Transverse colon (tissue), 4 donors: ENCODE measurements around the gene APBA1. TPM values are rescaled to one million over a fixed set of nuclear protein-coding genes. Genes with fewer than 3 reads are reported as not detected.

Experiments used
- DNase-seq: peaks from one replicate; pipeline ENCODE4 v3.0.0-alpha.2; 2019
- H3K27ac ChIP-seq, 4 donors: fragments of 200-600 bp; sonication (generic); 2 replicates each; pipeline ENCODE4 v1.5.1; 2016 to 2018; ENCODE audit warnings: inconsistent platforms in 4 of 4
- H3K27me3 ChIP-seq: fragments of 200-600 bp; sonication (generic); 2 replicates; pipeline ENCODE4 v1.5.1; 2017; ENCODE audit warnings: inconsistent platforms
- H3K36me3 ChIP-seq, 4 donors: fragments of 200-600 bp; sonication (generic); 2 replicates each; pipeline ENCODE4 v1.5.1; 2017 to 2019; ENCODE audit warnings: inconsistent platforms in 4 of 4
- H3K4me1 ChIP-seq, 4 donors: fragments of 200-600 bp; sonication (generic); 2 replicates each; pipeline ENCODE4 v1.5.1; 2017 to 2020; ENCODE audit warnings: inconsistent platforms in 4 of 4
- H3K4me3 ChIP-seq, 4 donors: fragments of 200-600 bp; sonication (generic); 1 replicate in 1 of 4; 2 replicates in 3 of 4; pipeline versions ENCODE4 v1.5.1 to v1.6.1; 2017 to 2019; ENCODE audit warnings: inconsistent platforms in 4 of 4
- H3K9me3 ChIP-seq, 2 donors: fragments of 200-600 bp; sonication (generic); 2 replicates each; pipeline ENCODE4 v1.5.1; 2017 to 2019; ENCODE audit warnings: inconsistent platforms in 2 of 2
- CTCF ChIP-seq, 5 experiments: fragments of 200-600 bp in 3 of 5; fragments of 450-650 bp in 2 of 5; sonication (generic) in 3 of 5; IDR thresholded peaks; 1 replicate in 2 of 5; 2 replicates in 3 of 5; pipeline ENCODE4 v1.5.1; 2016 to 2017; ENCODE audit warnings: antibody characterized with exemption in 5 of 5, inconsistent platforms in 3 of 5, mild to moderate bottlenecking in 2 of 5, moderate library complexity in 1 of 5
- EP300 ChIP-seq: sonication (generic); formaldehyde crosslinking; IDR thresholded peaks from one replicate; pipeline ENCODE4 v1.6.1; 2017; ENCODE audit warnings: antibody characterized with exemption, low read depth
- POLR2A ChIP-seq: fragments of 450-650 bp; IDR thresholded peaks from one replicate; pipeline ENCODE4 v1.6.1; 2016; ENCODE audit warnings: antibody characterized with exemption, mild to moderate bottlenecking, moderate library complexity
- POLR2AphosphoS5 ChIP-seq, 3 donors: sonication (generic); formaldehyde crosslinking; IDR thresholded peaks; one replicate each; pipeline ENCODE4 v1.6.1; 2016; ENCODE audit warnings: antibody characterized with exemption in 3 of 3
- WGBS, 2 donors: methylation state at CpG; one replicate each; pipeline ENCODE4 v1.1.5; 2018; ENCODE audit warnings: low coverage in 1 of 2; 5-methylcytosine and 5-hydroxymethylcytosine counted together
- in situ Hi-C, 4 donors: fragments of 200-750 bp; cut with MboI; loops; one replicate each; pipeline versions ENCODE4 v1.15.0 to v1.15.1; 2017; ENCODE audit warnings: low sequenced_read_pairs in 3 of 4, low pct_ligation_motif_present in 1 of 4, low pct_unique_long_range_greater_than_20kb in 1 of 4
- intact Hi-C: fragments of 100-400 bp; cut with DNase I; formaldehyde crosslinking; loops from one replicate; pipeline ENCODE4 v1.15.1; 2023; ENCODE audit warnings: low total_unique reads
- total RNA-seq, 4 donors: library from RNA; depleted of rRNA; stranded (reverse); fragments of >200 nt; gene quantifications; one replicate each; pipeline ENCODE4 v1.1.0, GENCODE V29; 2016

Gene APBA1
- total RNA-seq, 4 donors from 2014 or later: 7.6 to 11.6 (median 10.2) TPM

GRCh38 chr9:69513141-69513820, 158.9 kb downstream of the APBA1 start:
- H3K4me1 ChIP-seq: no peaks in the 10 kb centered on the region
- no peaks in the 10 kb centered on the region for H3K27me3 ChIP-seq
- H3K4me3 ChIP-seq: no peak overlapping the region
- peaks cover 0 to 7% (median 0%) of the 10 kb centered on the region in 4 donors for H3K36me3 ChIP-seq
- no peak overlapping the region for H3K27ac ChIP-seq
- no peaks in the 10 kb centered on the region for H3K9me3 ChIP-seq
- WGBS, 2 donors: 81% methylated on average over 3 of the region's 3 CpGs
- TF ChIP-seq POLR2AphosphoS5 (IDR thresholded peaks at IDR 0.05) (no peak), CTCF (IDR thresholded peaks at IDR 0.05) (no peak), POLR2A (no peak), EP300 (no peak)
- no peak for DNase-seq
- intact Hi-C loops (no loop called here), in situ Hi-C loops (loop anchor here in 1 of 4 donors (10.0 kb wide), 1 partner anchor 58 kb away; no protein-coding TSS in a partner anchor)

DNA sequence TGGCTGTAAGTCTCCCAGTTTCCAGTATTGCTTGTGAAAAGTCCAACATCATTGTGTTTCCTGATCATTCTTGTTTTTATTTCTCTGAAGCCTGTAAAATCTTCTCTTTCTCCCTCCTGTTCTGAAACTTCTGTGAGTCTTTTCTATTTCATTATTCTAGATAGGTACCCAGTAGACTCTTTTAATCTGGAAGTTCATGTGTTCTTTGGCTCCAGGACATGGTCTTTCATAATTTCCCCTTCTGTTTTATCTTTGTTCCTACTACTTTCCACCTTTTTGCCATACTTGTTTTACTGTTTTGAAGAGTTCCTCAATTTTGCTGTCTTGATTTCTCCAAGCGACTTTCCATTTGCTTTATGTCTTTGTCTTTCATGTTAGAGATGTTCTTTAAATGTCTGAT, 168.1 kb downstream of the APBA1 start:
- no peaks in the 10 kb centered on the region for H3K9me3 ChIP-seq
- 60 to 94% methylated on average over 1 of the region's 1 CpG for WGBS, 2 donors
- no peaks in the 10 kb centered on the region for H3K36me3 ChIP-seq
- TF ChIP-seq CTCF (IDR thresholded peaks at IDR 0.05): no peak
- no peak for TF ChIP-seq EP300
- no peak for TF ChIP-seq POLR2AphosphoS5 (IDR thresholded peaks at IDR 0.05)
- TF ChIP-seq POLR2A: no peak
- no peaks in the 10 kb centered on the region for H3K27me3 ChIP-seq
- H3K4me1 ChIP-seq: no peaks in the 10 kb centered on the region
- no peak overlapping the region for H3K27ac ChIP-seq
- H3K4me3 ChIP-seq: no peak overlapping the region
- in situ Hi-C loops: no loop called here
- intact Hi-C loops: no loop called here
- no peak for DNase-seq

DNA sequence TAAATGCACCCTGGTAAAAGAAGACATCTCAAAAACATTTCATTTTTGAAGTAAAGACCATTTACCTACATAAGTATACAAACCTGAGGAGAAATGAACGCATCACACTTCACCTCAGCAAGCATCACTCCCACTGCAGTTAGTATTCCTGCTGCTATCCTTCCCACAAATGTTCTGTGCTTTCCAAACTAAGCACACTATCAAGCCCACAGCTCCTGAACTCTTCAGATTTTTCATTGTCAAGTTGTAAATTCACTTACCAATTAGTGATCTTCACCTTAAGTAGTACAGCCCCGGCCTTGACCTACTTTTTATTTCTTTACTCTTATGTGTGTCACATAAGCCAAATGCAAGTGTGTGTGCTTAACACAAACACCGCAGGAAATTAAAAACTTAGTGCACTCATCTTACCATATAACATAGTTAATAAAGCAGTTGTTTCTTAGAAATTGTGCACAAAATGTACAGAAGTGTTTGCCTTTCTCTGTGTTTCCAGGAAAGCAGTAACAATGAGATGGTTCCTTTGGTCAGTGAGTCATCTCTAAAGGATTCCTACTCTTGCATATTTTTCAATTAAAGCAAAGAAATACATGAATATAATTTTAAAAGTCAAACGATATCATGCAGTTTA, 169.4 kb downstream of the APBA1 start:
- Histone ChIP-seq H3K9me3 (no peaks in the 10 kb centered on the region), H3K36me3 (no peaks in the 10 kb centered on the region), H3K4me3 (no peak overlapping the region), H3K27ac (no peak overlapping the region), H3K4me1 (no peaks in the 10 kb centered on the region), H3K27me3 (no peaks in the 10 kb centered on the region)
- intact Hi-C loops: no loop called here
- TF ChIP-seq POLR2AphosphoS5 (IDR thresholded peaks at IDR 0.05) (no peak), POLR2A (no peak), CTCF (IDR thresholded peaks at IDR 0.05) (no peak), EP300 (no peak)
- in situ Hi-C loops: no loop called here
- no peak for DNase-seq
- WGBS, 2 donors: 61 to 73% methylated on average over 4 of the region's 4 CpGs

GRCh38 chr9:69500896-69501295, 171.3 kb downstream of the APBA1 start:
- intact Hi-C loops: no loop called here
- Histone ChIP-seq H3K27me3 (no peaks in the 10 kb centered on the region), H3K27ac (no peak overlapping the region), H3K4me3 (no peak overlapping the region), H3K36me3 (no peaks in the 10 kb centered on the region), H3K4me1 (no peaks in the 10 kb centered on the region), H3K9me3 (no peaks in the 10 kb centered on the region)
- TF ChIP-seq CTCF (IDR thresholded peaks at IDR 0.05) (no peak), POLR2AphosphoS5 (IDR thresholded peaks at IDR 0.05) (no peak), EP300 (no peak), POLR2A (no peak)
- DNase-seq: no peak
- in situ Hi-C loops: no loop called here
- 76 to 79% methylated on average over 6 of the region's 6 CpGs for WGBS, 2 donors
